Tongue (tissue), 2 donors: Measurements from ENCODE around the gene NUDT8. TPM values are rescaled to one million over a fixed set of nuclear protein-coding genes. Genes with fewer than 3 reads are reported as not detected.
A peak's percentile ranks its signal among the peaks of the same experiment; 100 is the strongest.
"Not testable (repeated sequence)": the region's sequence is repeated elsewhere in the genome, so short reads cannot be mapped to it uniquely, and the experiment has no call there.

Experiments used
- DNase-seq: peaks from one replicate; pipeline ENCODE4 v3.0.0-alpha.2; 2015
- total RNA-seq: library from RNA; depleted of rRNA; stranded (reverse); fragments of >200 nt; gene quantifications from one replicate; pipeline ENCODE4 v1.2.3, GENCODE V29; 2014

The NUDT8 gene
- total RNA-seq, 1 donor from 2014 or later: 4.9 TPM

DNA sequence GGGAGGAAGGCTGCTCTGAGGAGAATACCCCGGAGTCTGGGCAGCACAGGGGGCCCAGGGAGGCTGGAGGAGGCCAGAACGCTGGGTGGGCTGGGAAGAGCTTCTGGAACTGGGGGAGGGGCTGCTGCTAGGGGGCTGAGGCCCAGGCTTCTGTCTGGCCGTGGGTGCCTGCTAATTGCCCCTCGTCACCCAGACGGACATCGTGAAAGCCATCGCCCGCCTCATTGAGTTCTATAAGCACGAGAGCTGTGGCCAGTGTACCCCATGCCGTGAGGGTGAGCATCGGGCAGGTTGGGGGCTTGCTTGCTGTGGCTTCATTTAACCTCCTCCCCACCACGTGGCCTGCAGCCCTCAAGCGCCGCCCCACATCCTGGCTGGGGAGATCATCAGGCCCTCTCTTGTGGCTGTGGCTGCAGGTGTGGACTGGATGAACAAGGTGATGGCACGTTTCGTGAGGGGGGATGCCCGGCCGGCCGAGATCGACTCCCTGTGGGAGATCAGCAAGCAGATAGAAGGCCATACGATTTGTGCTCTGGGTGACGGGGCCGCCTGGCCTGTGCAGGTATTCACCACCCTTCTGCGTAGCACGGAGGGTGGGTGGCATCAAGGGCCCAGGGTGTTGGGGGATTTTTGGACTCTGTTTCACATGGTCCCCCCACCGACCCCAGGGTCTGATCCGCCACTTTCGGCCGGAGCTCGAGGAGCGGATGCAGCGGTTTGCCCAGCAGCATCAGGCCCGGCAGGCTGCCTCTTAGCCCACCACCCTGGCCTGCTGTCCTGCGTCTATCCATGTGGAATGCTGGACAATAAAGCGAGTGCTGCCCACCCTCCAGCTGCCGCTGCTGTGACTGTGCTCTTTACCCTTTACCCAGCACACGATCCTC, 17.8 kb downstream of the NUDT8 start:
- no peak for DNase-seq

DNA sequence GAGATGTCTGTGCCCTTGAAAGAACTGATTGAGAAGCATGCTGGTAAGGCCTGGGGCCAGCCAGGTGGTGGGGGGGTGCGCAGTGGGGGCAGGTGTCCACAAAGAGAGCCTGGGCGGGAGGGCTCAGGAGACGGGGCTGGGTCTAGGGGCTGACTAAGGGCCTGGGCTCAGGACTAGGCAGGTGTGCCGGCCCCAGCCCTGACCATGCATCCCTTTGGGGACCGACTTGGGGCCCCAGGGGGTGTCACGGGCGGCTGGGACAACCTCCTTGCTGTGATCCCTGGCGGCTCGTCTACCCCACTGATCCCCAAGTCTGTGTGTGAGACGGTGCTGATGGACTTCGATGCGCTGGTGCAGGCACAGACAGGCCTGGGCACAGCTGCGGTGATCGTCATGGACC, 18.6 kb downstream of the NUDT8 start:
- DNase-seq: no peak

DNA sequence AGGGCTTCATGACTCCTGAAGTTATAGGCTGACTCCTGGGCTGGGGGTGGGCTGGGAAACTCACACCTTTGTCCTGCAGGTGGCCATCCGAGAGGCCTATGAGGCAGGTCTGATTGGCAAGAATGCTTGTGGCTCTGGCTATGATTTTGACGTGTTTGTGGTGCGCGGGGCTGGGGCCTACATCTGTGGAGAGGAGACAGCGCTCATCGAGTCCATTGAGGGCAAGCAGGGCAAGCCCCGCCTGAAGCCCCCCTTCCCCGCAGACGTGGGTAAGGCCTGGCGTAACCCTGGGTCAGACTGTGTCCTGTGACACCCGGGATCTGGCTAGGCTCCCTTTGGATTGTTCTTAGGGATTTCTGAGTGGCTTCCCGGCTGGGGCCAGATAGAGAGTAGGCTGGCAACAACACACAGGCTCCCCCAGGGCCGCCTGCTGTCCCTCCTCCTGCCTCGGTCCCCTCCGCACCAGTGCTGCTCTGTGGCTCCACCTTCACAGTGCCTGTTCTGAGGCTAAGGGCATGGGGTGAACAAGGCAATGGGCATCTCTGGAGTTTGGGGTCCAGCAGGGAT, 19.4 kb downstream of the NUDT8 start:
- no peak for DNase-seq

DNA sequence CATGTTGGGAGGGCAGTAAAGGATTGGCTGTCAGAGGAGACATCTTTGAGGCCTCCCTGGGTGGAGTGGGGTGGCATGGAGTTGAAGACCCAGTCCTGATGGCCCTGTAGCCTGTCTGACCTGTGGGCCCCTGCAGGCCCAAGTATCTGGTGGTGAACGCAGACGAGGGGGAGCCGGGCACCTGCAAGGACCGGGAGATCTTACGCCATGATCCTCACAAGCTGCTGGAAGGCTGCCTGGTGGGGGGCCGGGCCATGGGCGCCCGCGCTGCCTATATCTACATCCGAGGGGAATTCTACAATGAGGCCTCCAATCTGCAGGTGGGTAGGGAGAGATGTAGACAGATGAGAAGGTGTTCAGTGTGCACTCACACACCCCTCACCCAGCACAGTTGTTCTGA, 20.4 kb downstream of the NUDT8 start:
- DNase-seq: no peak

DNA sequence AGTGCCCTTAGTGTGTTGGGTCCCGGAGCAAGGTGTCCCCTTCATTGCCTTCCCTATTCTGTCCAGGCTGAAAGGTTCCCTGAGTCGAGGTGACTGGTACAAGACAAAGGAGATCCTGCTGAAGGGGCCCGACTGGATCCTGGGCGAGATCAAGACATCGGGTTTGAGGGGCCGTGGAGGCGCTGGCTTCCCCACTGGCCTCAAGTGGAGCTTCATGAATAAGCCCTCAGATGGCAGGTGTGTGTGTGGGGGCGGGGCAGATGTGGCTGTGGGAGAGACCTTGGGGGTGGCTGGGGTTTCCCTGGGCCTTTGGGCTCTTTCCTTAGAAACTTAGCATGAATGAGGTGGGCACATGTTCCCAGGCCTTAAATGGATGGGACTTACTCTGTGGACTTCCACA, 21.3 kb downstream of the NUDT8 start:
- DNase-seq: no peak

DNA sequence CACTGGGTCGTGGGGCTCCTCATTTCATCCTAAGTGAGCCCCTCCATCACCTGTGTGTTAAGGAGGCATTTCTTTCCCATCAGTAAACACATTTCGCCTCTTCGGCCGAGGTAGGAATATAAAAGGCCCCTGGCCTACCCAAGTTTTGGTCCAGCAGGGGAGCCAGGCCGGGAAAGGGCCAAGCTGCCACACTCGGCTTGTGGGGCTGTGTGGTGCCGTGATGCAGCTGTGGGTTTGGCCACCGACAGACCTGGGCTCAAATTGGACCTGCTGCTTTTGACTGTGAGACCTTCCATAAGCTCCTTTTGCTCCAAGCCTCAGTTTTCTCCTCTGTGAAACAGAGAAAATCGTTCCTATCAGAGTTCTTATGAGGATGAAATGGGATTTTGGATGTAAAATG, 22.2 kb downstream of the NUDT8 start:
- DNase-seq: no peak

DNA sequence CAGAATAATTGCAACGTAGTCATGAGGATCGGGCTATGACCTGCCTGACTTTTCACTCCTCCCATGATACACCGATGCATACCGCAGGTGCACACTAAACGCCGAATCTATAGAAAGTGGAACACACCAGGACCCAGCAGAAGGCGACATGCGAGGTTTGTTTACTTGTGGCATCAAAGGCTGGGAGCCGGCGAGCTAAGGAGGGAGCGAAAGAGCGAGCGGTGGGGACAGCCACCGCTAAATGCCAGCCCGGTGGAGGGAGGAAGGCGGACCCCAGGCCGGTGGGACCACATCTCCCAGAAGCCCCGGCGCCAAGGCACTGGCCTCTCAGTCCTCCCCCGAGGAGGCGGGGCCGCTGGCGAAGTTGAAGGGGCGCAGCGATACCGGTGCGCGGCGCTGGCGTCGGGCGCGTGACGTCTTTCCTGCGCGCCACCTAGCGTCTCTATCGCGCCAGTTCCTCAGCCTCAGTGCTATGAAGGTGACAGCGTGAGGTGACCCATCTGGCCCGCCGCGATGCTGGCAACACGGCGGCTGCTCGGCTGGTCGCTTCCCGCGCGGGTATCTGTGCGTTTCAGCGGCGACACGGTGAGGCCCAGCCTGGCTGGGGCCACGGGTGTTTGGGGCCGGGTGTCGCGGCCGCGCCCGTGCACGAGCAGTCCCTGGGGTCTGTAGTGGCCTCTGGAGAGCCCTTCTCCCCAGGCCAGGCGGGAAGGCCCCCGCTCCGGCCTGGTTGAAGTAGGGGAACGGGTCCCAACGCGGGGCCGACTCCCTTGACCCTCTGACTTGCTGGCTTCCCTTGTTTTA, 23.0 kb downstream of the NUDT8 start, which contains the start of gene NDUFV1:
TSS of gene NDUFV1 (plus strand) at position 445 of the 804 bp plus-strand sequence. CDS start at position 514, 69 bp downstream.
- peak; percentile 98 for DNase-seq

DNA sequence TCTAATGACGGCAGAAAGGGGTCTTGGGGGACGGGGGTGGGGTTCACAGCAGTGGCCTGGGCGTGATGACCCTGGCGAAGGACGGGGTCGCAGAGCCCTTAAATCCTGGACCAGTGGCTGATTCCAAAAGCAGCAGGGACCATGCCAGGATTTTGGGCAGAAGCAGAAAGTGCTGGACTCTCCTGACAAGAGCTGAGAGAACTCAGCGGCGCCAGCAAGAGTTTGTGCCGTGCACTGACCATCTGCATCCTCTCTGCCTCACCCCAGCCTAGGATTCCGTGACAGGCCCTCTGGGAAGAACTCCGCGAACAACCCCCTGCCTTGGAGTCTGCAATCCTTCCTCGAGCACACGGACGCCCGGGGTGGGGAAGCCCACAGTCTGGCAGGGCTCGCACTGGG, 23.6 kb downstream of the NUDT8 start:
- DNase-seq: no peak

DNA sequence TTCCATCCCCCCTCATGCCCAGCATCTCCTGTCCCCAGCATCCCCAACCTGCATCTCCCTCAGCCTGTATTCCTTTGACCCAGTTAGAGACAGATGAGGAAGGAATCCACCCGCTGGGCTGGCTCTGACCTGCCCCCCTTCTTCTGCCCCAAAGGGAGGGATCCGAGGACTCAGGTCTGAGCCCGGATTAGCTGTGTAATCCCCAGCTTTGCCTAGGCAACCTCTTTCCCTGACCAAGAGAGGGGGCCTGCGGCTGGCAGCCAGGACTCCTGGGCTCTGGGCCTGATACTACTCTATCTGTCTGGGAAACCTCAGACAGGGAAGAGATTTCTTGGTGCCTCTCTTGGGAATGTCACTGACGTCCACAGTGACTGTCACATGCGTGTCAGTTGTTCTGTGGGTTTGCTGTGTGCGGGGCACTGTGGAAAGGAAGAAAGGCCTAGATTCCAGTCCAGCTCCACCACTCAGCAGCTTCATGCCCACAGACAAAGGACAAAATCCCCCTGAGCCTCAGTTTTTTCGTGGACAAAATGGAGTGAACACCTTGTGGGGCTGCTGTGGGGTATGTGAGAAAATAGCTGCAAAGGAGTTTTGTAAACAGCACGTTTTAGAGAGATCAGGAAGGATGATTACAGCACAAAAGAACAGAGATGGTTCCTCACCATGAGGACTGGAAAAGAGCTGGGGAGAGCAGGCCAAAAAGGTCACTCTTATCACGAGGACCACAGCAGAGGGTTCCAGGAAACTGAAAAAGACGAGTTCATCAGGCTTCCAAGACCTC, 24.3 kb downstream of the NUDT8 start:
- DNase-seq: no peak

DNA sequence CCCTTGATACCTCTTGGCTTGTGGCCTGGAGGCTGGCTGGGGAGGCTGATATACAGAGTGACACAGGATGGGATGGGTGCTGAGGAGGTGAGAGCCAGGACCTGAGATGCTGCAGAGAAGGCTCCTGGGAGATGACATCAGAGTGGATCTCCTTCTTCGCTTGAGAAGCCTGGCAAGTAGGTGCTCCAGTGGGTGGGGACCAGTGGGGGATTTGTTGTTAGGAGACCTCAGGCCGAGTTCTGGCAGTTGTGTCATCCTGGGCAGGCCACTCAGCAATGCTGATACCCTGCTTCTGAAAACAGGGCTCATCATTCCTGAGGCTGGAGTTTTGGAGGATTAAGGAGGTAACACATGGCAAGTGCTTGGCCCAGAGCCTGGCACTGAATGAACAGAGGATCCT, 24.9 kb downstream of the NUDT8 start:
- no peak for DNase-seq

DNA sequence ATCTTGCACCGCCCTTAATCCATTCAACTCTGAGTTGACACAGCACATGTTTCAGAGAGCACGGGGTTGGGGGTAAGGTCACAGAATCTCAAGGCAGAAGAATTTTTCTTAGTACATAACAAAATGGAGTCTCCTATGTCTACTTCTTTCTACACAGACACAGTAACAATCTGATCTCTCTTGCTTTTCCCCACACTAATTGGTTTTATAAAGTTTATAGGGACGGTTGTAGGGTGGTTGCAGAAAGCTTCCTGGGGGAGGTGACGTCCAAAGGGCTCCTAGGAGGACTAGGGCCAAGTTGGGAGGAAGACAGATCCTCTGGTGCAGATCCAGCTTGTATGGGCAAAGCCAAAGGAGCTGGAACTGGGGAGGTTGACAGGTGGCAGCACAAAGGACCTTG, 25.6 kb downstream of the NUDT8 start:
- not testable (repeated sequence) for DNase-seq

DNA sequence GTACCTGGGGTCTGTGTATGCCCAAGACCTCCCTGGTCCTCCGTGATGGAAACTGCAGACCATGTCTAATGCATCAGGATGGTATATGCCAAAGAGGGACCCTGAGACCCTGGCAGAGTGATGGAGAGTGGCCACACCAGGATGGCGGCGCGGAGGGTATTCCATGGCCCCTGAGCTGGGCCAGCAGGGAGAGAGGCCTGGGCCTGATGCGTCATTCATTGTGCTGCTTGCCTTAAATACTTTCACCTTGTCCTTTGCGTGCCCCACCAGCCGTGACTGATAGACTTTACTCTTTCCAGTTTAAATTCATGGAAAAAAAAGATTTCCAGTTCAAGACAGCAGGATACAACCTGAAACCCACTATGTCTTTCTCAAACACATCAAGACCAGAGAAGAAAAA, 28.6 kb downstream of the NUDT8 start:
- DNase-seq: no peak

DNA sequence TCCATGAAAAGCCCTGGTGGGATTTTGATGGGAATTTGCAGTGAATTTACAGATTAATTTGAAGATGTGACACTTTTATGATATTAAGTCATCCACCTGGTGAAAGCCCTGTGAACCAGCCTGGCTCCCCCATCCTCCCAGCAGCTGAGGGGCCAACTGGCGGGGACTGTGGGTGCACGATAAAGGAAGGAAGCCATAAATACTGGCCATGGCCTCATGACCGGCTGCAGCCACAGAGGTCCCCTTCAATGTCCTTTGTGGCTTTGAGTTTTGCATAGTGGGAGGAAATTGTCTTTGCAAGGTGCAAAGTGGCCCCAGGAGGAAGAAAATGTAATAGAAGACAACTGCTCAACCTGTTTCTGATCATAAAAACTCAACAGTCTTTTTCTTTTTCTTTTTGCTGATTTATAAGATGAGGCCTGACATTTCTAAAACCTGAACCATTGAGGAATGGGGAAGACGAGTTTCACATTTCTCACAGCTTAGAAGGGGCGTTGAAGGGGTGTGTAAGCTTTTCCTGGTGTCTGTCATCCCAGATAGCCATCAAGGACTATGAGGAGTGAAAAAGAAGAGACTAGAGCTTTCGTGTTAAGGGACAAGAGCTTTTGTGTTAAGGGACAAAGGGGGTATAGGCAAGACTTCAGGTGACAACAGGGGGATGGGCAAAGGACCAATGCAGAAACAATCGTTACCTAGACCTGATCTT, 29.3 kb downstream of the NUDT8 start:
- no peak for DNase-seq

DNA sequence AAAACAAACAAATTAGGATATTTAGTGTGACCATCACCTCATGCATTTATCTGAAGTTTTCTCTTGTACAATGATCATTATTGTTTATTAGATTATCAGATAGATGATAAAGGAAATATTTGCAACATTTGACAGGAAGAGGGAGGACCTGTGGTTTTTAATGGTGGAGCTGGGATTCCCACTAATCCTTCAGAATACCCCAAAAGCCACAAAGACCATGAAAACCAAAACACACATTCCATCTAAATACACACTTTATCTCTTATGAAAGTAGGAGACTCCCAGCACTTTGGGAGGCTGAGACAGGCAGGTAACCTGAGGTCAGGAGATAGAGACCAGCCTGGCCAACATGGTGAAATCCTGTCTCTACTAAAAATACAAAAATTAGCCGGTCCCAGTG, 30.6 kb downstream of the NUDT8 start:
- DNase-seq: no peak

DNA sequence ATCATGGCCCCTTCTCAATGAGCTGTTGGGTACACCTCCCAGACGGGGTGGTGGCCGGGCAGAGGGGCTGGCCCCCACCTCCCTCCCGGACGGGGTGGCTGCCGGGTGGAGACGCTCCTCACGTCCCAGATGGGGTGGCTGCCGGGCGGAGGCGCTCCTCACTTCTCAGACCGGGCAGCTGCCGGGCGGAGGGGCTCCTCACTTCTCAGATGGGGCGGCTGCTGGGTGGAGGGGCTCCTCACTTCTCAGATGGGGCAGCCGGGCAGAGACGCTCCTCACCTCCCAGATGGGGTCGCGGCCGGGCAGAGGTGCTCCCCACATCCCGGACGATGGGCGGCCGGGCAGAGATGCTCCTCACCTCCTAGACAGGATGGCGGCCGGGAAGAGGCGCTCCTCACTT, 31.8 kb downstream of the NUDT8 start:
- not testable (repeated sequence) for DNase-seq

DNA sequence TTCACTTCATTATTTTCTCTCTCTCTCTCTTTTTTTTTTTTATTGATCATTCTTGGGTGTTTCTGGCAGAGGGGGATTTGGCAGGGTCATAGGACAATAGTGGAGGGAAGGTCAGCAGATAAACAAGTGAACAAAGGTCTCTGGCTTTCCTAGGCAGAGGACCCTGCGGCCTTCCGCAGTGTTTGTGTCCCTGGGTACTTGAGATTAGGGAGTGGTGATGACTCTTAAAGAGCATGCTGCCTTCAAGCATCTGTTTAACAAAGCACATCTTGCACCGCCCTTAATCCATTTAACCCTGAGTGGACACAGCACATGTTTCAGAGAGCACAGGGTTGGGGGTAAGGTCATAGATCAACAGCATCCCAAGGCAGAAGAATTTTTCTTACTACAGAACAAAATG, 32.3 kb downstream of the NUDT8 start:
- DNase-seq: not testable (repeated sequence)

DNA sequence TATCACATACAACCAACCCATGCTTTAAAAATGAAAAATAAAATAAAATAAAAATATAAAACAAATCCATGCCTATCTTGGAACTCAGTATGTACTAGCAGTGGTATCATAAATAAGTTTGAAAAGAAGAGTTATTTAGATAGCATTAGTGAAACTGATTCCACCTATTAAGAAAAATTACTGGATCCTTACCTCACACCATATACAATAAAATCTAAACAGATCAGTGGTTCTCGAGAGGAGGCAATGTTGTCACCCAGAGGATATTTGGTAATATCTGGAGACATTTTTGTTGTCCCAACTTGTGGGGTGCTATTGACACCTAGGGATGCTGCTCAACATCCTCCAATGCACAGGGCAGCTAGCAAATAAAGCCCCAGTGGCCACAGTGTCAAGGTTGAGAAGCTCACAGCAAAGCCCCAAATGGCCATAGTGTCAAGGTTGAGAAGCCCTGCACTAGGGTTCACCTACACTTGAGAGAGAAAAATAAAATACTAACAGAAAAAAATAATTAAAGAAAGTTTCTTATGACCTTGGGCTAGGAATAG, 32.9 kb downstream of the NUDT8 start:
- no peak for DNase-seq

DNA sequence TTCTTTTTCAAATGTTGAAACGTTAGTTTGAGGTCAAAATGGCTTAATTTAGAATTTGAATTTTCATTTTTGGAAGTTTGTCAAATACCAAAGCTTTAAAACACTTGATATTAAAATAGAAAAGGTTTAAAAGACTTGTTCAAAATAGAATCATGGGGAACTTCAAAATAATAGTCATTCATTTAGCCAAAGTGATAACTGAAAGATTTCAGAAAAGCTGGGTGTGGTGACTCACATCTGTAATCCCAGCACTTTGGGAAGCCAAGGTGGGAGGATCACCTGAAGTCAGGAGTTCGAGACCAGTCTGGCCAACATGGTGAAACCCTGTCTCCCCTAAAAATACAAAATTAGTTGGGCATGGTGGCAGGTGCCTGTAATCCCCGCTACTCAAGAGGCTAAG, 35.3 kb downstream of the NUDT8 start:
- DNase-seq: no peak

DNA sequence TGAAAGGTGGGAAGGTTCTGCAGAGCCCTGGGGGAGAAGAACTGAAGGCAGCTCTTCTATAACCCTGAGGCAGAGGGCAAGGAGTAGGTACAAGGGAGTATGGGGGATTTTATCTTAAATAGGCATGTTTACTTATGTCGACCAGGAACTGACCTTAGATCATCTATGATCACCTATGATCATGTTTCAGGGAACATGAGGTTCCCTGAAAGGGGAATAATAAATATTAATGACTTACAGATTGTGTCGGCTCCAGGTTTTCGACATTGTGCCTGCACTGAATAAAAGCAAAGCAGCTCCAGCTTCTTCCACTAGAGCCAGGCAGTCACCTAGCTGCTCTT, 36.2 kb downstream of the NUDT8 start:
- DNase-seq: no peak

DNA sequence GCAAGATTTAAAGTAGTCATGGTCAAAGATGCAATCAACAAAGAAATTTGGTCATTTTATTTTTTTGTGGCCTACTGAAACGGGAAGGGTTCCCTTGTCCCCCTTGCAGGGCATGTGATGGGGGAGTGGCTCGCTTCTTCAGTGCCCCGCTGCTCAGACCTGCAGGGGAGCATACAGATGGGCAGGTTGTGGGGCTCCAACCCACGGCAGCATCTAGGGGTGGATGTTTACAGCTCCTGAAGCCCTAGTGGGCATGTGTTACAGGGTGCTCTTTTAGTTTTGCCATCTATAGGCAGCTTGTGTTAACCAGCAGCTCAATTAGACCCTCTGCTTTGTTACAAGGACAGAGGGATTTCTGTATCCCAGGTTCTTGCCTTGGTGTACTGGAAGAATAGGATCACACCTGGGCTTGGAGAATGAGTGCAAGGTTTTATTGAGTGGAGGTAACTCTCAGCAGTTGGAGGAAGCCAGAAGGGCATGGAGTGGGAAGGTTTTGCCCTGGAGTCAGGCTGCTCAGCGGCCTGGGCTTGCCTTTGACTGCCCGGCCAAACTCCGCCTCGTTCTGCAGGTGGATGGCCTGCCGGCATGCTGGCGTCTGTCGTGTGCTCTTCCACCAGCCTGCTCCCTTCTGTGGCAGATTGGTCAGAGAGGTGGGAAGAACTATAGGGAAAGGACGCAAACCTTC, 36.7 kb downstream of the NUDT8 start:
- no peak for DNase-seq

DNA sequence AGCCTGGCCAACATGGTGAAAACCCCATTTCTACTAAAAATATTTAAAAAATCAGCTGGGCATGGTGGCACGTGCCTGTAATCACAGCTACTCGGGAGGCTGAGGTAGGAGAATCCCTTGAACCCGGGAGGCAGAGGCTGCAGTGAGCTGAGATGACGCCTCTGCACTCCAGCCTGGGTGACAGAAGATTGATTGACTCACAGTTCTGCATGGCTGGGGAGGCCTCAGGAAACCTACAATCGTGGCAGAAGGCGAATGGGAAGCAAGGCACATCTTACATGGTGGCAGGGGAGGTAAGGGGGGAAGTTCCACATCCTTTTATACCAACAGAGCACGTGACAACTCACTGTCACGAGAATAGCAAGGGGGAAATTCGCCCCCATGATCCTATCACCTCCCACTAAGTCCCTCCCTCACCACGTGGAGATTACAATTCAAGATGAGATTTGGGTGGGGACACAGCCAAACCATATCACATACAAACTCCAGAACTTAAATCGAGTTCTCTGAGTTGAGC, 40.8 kb downstream of the NUDT8 start:
- DNase-seq: not testable (repeated sequence)
